ENCODE data around the gene SMYD5. TPM values are rescaled to one million over a fixed set of nuclear protein-coding genes. Genes with fewer than 3 reads are reported as not detected.
"Not testable (repeated sequence)": the region's sequence is repeated elsewhere in the genome, so short reads cannot be mapped to it uniquely, and the experiment has no call there.

Gene SMYD5
- polyA plus RNA-seq, 3 donors = 32.8 to 42.6 (median 33.1) TPM

DNA sequence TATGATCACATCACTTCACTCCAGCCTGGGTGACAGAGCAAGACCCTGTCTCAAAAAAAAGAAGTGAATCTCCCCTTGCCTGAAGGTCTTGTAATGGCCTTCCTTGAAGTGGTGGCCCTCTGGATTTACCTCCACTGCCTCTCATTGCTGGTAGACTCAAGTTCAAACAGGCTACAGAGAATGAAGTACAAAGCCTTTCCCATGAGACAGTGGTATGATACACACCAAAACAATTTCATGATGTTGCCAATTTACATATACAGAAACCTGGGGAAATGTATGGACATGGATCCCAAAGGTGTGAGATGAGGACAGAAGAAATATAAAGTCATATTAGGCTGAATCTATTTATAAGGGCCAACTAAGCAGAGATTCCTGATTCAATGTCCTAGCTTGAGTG, 16.5 kb upstream of the SMYD5 start:
- DNase-seq (ENCODE audit: extremely low read depth in 1 of 11, low read depth in 9 of 11, low spot score in 4 of 11) = no peak

DNA sequence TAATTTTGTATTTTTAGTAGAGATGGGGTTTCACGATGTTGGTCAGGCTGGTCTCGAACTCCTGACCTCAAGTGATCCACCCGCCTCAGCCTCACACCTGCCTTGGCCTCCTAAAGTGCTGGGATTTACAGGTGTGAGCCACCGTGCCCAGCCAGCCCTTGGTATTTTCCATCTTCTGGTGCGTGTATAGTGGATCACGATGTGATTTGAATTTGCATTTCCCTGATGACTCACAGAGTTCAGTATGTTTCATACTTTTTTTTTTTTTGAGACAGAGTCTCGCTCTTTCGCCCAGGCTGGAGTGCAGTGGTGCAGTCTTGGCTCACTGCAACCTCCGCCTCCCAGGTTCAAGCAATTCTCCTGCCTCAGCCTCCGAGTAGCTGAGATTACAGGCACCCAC, 13.8 kb upstream of the SMYD5 start:
- DNase-seq (ENCODE audit: extremely low read depth in 1 of 11, low read depth in 9 of 11, low spot score in 4 of 11) = not testable (repeated sequence)

DNA sequence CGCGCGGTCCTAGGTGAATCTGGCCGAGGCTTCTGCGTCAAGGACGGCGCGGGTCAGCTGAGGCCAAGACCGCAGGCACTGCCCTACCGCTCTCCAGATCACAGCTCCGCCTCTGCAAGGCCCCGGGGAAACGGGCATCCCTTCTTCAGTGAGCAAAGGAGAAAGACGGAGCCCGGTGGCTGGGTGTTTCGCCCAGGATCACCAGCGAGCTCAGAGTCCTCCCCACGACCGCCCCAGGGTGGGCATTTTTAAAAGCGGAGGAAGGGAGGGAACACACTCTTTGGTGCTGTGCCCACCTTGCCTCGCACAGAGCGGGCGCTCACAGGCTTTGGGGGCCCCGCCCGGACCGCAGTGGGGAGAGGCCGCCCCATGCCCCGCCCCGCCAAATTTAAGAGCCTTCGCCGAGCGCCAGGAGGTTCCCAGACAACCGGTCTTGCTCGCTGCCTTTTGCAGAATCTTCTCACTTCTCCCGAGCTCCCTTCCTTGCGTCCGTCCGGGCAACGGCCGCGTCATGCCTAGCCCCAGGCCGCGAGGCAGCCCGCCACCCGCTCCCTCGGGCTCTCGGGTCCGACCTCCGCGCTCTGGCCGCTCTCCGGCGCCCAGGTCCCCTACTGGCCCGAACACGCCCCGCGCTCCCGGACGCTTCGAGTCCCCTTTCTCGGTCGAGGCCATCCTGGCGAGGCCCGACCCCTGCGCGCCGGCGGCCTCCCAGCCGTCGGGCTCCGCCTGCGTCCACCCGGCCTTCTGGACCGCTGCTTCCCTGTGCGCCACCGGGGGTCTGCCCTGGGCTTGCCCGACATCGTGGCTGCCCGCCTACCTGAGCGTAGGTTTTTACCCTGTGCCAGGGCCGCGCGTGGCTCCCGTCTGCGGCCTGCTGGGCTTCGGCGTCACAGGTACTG, 11.6 kb upstream of the SMYD5 start, which contains the start of gene NOTO:
NOTO (plus strand) TSS at position 419 of the 899 bp plus-strand sequence; CDS start at position 512, 93 bp downstream.
- no peak for DNase-seq (ENCODE audit: extremely low read depth in 1 of 11, low read depth in 9 of 11, low spot score in 4 of 11)

DNA sequence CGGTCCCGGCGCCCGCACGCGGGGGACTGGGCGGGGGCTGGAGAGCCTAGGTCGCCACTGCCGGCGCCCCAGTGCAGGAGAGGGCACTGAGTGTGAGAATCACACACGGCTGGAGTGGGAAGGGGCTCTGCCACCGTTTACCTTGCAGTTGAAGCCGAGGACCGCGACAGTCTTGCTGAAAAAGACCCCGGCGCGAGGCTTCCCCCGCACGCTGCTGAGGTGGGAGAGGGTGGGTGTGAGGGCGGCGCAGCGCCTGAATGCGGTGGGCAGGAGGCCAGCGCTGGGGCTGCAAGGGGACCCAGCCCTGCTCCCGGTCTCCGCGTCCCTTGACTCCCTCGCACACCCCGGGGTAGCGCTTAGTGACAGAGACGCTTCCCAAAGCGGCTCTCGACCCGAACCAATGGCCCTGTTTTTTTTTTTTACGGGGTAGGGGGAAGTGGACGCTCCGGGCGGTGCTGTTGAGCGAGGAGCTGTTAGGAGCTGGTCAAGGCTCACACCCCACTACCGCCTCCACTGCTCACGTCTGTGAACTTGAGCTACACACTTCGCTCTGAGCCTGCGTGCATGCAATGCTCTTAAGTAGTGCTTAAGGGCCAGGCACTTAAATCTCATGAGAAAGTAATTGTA, 10.9 kb upstream of the SMYD5 start:
- no peak for DNase-seq (ENCODE audit: extremely low read depth in 1 of 11, low read depth in 9 of 11, low spot score in 4 of 11)

DNA sequence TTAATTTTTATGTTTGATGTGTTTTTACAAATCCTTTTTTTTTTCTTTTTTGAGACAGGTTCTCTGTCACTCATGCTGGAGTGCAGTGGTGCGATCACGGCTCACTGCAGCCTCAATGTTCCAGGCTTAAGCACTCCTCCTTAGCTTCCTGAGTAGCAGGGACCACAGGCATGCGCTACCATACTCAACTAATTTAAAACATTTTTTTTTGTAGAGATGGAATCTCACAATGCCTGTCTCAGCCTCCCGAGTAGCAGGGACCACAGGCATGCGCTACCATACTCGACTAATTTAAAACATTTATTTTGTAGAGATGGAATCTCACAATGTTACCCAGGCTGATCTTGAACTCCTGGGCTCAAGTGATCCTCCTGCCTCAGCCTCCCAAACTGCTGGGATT, 8.4 kb upstream of the SMYD5 start:
- DNase-seq (ENCODE audit: extremely low read depth in 1 of 11, low read depth in 9 of 11, low spot score in 4 of 11) = no peak

DNA sequence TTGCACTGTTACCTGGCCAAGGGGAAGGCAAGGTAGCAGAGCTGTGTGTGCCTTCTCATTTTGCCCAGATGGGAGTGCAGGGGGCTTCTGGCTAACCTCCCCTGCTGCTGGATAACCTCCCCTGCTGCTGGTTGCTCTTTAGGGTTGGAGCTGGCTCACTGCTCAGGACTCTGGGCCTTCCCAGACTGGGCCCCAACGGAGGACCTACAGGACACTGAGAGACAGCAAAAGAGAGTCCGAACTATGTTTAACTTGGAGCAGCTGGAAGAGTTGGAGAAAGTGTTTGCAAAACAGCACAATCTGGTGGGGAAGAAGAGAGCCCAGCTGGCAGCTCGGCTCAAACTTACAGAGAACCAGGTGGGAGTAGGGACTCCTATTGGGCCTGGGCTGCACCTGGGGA, 5.8 kb upstream of the SMYD5 start:
- no peak for DNase-seq (ENCODE audit: extremely low read depth in 1 of 11, low read depth in 9 of 11, low spot score in 4 of 11)

DNA sequence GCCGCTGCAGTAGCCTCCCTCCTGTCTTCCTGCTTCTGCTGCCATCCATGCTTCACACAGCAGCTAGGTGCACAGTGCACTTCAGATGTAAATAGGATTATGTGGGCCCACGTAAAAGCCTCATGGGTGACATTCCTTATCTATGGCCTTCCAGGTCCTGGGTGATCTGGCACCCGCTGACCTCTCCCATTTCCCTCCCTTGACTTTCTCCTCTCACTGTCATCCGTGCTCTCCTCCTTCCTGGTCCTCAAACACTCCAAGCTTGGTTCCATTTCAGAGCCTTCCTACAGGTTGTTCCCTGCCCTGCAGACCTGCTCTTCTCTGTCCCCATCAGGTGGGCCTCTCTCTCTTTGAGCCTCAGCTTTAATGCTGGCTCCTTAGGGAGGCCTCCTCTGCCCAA, 4.0 kb upstream of the SMYD5 start:
- DNase-seq (ENCODE audit: extremely low read depth in 1 of 11, low read depth in 9 of 11, low spot score in 4 of 11) = no peak

DNA sequence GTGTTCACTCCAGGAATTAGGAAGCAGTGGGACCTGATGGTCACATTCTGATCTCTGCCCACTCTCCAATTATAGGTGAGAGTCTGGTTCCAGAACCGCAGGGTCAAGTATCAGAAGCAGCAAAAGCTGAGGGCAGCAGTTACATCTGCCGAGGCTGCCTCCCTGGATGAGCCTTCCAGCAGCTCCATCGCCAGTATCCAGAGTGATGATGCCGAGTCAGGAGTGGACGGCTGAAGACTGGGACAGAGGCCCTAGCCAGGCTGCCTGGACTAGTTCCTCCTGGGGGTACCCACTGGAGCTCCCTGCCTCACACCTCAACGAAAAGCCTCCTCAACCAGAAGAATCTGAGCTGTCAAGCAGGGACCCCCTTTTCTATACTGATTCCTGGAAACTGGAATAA, 3.3 kb upstream of the SMYD5 start:
- no peak for DNase-seq (ENCODE audit: extremely low read depth in 1 of 11, low read depth in 9 of 11, low spot score in 4 of 11)

DNA sequence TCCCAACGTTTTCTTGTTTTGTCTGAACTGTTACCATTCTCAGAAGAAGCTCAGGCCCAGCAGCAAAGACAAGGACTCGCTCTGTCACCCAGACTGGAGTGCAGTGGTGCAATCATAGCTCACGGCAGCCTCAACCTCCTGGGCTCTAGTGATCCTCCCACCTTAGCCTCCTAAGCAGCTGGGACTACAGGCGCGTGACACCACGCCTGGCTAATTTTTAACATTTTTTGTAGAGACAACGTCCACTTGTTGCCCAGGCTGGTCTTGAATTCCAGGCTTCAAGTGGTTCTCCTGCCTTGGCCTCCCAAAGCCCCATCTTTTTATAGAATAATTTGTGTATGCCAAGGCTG, 2.0 kb upstream of the SMYD5 start:
- DNase-seq (ENCODE audit: extremely low read depth in 1 of 11, low read depth in 9 of 11, low spot score in 4 of 11) = no peak

DNA sequence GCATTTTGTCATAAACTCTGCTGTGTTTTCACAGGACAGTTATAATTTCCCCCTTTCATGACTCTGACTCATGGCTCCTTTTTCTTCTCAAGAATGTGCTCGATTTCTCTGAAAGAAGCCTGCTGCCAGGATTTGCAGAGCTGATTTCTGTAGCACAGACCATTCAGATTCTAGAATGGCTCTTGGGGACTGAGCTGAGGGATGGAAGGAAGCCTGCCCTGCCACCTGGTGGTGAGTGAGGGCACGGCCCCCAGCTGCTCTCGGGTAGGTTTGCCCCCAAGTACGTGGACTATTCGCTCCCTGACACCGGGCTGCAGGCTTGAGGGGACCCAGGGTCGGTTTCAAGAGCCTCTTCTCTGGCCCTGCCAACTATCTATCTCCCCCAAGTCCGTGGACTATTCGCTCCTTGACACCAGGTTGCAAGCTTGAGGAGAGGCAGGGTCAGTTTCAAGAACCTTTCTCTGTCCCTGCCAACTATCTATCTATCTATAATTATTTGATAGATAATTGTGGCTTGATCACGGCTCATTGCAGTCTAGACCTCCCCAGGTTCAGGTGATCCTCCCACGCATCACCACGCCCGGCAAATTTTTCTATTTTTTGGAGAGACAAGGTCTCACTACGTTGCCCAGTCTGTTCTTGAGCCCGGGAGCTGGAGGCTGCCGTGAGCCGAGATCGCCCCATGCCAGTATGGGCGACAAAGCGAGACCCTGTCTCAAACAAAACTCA, 1.4 kb upstream of the SMYD5 start:
- DNase-seq (ENCODE audit: extremely low read depth in 1 of 11, low read depth in 9 of 11, low spot score in 4 of 11) = peak in 2 of 11 donors; percentile 49 to 50

DNA sequence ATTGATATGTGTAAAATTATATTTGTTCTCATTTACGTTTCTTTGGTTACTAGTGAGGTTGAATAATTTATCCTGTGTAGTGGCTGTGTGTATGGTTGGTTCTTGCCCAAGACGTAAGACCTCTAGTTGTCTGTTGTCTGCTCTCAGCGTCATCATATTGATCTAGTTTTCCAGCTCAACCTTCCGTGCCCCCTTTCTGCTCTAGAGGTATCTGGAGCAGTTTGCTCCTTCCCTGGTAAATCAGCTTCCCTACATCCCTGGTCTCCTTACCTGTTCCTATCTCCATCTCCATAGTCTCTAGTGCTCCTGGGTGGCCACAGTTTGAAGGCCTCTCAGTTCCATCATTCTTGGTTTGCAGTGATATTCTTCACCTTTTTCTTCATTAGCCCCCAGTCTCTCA, 1.2 kb downstream of the SMYD5 start:
- no peak for DNase-seq (ENCODE audit: extremely low read depth in 1 of 11, low read depth in 9 of 11, low spot score in 4 of 11)

DNA sequence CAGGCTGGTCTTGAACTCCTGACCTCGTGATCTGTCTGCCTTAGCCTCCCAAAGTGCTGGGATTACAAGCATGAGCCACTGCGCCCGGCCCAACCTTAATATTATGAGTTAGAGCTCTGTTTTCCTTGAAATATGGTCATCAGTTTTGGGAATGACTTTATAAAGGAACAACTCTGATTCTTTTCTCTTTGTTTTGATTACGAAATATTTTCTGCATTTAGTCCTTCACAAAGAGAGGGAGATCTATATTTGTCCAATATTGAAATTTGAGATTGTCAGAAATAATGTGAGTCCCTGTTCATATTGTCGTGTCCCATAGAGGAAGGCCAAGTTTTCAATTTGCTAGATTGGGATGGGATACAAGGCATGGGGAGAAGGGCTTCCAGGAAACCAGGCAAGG, 3.1 kb downstream of the SMYD5 start:
- no peak for DNase-seq (ENCODE audit: extremely low read depth in 1 of 11, low read depth in 9 of 11, low spot score in 4 of 11)

DNA sequence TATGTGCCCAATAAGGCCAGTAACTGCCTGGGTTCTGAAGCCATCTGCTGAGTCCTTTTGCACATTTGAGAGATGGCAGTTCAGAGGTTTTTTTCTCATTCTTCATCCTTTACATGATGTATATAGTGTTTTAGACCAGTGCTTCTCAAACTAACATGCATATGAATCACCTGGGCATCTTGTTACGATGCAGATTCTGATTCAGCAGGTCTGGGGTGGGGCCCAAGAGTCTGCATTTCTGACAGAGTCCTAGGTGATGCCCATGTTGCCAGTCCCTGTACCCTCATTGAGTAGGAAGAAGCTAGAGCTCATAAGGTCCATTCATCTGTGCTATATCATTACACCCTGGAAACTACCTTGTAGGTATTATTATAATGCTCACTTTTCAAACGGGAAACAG, 3.8 kb downstream of the SMYD5 start:
- no peak for DNase-seq (ENCODE audit: extremely low read depth in 1 of 11, low read depth in 9 of 11, low spot score in 4 of 11)

DNA sequence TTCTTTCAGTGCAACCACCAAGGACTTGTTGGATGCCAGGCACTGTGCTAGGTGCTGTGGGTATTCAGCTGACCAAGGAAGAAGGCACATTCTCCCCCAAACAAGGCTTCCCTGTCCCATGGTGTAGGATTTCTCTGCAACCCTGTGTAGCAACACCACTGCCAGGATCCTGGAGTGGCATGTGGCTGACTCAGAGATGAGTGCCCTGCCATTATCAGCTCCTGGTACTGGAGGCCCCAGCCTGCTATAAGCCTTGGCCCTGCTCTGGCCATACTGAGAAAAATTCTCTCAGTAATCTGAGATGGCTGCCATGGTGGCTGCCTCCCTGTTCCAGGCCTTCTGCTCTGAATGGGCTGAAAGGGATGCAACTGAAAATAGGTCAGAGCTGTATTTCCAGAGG, 4.3 kb downstream of the SMYD5 start:
- no peak for DNase-seq (ENCODE audit: extremely low read depth in 1 of 11, low read depth in 9 of 11, low spot score in 4 of 11)

DNA sequence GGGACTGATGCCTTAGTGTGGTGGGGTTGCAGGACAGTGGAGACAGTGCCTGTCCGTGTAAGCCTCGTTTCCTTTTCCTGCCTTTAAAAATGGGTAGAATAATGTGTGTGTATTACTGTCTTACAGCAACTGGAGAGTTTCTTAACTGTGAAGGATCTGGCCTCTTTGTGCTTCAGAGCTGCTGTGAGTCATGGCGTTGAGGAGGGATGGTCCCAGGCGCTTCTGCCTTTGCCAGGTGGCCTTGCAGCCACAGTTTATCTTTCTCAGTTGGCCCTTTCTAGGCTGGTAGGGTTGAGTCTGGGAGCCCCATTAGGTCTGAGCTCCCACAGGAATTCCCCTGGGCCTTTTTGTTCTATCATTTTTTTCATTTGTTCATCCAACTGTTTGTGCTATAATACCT, 9.8 kb downstream of the SMYD5 start:
- no peak for DNase-seq (ENCODE audit: extremely low read depth in 1 of 11, low read depth in 9 of 11, low spot score in 4 of 11)

DNA sequence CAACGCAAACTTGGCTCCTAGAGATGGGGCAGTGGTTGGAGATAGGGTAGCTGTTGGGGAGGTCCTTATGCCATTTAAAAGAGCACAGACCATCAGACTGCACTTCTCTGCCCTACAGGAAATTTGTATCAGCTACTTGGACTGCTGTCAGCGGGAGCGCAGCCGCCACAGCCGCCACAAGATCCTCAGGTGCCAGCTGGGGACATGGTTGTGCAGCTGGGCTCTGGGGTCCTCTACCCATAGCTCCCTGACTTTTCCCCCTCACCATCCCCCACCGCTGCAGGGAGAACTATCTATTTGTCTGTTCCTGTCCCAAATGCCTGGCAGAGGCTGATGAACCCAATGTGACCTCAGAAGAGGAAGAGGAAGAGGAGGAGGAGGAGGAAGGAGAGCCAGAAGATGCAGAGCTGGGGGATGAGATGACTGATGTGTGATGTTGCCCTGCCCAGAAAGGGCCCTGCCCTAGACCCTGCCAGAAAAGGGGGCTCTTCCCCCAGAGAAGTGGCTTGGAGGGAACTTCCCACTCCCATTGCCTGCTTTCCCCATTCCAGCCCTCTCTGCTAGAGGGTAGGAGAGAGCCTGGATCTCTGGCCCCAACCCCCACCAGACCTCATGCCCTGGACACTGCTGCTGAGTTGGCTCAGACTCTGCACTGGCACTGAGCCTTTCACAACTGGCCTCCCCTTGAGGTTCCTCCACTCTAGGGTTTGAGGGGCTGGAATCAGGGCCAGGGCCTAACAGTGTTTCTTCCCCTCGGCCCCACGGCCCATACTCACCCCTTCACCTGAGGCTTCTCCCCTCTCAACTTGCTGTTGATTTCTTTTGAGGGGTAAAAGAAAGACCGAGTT, 11.7 kb downstream of the SMYD5 start:
- DNase-seq (ENCODE audit: extremely low read depth in 1 of 11, low read depth in 9 of 11, low spot score in 4 of 11) = no peak

DNA sequence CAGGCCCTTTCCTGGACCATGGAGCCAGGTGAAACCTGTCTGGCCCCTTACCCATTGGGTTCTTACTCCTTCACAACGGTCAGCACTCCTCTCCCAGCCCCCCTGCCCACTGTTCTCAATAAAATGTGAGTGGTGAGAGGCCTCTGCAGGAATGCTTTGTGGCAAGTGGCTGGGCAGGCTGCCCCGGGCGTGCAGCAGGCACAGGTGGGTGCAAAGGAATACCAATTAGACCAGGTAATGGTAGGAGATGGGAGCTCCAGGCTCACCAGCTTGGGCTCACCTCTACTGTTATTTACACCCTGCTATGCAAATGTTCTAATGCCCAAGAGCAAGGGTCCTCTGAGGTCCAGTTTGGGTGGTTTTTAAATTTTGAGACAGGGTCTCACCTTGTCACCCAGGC, 13.0 kb downstream of the SMYD5 start:
- DNase-seq (ENCODE audit: extremely low read depth in 1 of 11, low read depth in 9 of 11, low spot score in 4 of 11) = no peak

DNA sequence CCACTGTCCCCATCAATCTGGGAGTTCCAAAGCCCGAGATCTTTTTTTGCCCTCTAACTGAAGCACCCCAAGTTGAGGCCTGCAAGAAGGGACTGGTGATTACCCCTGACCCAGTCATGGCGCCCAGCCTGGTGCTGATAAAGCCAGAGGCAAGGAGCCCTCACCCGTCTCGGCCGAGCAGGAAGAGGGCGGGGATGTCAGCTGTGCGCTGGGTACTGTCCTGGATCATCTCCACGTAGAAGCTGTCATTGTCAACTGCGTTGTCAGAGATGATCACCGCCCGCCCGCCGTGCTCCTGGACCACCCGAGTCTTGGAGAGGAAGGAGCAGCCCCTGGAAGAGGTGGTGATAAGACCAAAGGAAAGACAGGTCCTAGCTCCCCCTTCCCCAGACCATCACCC, 14.6 kb downstream of the SMYD5 start:
- DNase-seq (ENCODE audit: extremely low read depth in 1 of 11, low read depth in 9 of 11, low spot score in 4 of 11) = no peak
